Right hindlimb (tissue), 1 donor: ENCODE measurements around the gene GAL3ST1.

Source experiments
- DNase-seq: peaks from one replicate; pipeline ENCODE4 v3.0.0-alpha.2; 2018

Gene GAL3ST1

GRCh38 chr22:30531651-30532608 is 42.5 kb downstream of the GAL3ST1 start:
- DNase-seq: no peak

DNA sequence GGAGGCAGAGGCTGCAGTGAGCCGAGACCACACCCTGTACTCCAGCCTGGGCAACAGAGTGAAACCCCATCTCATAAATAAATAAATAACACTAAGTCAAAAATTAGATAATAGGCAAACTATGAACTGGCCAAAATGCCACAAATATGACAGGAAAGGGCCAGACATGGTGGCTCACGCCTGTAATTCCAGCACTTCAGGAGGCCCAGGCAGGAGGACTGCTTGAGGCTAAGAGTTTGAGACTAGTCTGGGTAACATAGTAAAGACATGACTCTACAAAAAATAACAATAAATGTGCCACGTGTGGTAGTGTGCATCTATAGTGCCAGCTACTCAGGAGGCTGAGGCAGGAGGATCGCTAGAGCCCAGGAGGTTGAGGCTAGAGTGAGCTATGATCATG is 47.8 kb downstream of the GAL3ST1 start:
- DNase-seq: no peak

DNA sequence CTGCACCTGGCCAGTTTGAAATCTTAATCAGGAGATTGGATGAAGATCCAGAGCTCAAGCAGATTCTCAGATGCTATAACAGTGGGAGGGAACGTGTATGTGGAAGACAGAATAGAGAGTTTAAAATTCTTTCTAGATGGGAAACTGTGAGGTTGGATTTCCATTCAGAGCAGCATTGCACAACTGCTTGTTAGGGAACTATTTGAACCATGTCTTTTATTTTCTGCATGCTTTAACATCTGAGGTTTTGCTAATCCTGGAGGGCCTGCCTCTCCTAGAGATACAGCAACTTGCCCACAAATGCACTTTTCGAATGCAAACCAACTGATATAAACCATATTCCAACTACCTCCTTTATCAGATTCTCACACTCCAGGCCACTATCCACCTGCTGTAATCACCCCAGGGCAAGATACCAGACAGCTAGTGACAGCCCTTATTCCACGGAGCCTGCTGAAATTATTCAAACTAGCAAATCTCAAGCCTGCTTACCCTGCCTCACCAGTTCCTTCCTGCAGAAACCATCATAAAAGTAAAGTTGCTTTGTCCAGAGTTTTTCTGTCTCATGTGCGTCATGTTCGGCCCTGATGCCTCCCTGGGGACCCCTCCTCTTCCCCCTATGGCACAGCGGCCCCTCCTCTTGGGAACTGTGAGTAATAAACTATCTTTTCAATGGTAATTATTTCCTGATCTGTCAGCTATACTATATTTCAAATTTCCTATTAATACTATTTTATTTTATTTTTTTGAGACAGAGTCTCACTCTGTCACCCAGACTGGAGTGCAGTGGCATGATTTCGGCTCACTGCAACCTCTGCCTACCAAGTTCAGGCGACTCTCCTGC is 50.6 kb downstream of the GAL3ST1 start:
- DNase-seq: no peak

DNA sequence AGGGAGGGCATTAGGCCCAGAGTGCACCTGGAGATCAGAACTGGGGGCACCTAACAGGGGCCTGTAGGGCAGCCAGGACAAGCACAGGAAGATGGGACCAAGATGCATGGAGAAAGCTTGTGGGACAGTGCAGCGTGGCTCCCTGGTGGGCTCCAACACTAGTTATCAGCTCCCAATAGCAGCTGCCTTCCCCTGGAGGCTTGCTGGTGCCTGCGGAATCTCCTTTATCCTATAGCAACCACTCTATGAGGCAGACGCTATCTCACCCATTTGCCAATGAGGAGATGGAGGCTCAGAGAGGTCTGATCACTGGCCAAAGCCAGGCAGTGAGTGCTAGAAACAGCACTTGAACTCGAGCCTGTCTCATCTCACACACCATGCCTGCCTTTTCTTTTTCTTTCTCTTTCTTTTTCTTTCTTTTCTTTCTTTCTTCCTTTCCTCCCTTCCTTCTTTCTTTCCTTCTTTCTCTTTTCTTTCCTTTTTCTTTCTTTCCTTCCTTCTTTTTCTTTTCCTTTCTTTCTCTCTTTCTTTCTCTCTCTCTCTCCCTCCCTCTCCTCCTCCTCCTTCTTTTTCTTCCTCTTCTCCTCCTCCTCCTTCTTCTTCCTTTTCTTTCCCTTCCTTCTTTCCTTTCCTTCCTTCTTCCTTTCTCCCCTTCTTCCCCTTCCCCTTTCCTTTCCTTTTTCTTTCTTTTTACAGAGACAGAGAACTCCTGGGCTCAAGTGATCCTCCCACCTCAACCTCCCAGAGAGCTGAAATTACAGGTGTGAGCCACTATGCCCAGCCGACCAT is 52.9 kb downstream of the GAL3ST1 start:
- DNase-seq: no peak

GRCh38 chr22:30519842-30520425 is 54.5 kb downstream of the GAL3ST1 start:
- no peak for DNase-seq

DNA sequence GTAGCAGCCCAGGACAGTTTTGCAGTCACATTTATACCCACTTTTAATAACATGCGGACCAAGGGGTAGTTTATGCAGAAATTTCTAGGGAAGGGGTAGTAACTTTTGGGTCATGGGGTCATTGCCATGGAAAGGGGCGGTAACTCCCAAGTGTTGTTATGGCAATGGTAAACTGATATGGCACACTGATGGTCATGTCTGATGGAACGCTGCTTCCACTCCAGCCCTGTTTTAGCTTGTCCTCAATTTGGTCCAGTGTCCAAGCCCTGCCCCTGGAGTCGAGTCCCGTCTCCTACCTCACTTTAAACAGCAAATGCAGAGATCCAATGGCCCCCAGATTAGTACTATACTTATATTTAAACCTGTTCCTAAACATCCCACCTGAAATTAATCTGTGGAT is 57.7 kb downstream of the GAL3ST1 start:
- DNase-seq: no peak

DNA sequence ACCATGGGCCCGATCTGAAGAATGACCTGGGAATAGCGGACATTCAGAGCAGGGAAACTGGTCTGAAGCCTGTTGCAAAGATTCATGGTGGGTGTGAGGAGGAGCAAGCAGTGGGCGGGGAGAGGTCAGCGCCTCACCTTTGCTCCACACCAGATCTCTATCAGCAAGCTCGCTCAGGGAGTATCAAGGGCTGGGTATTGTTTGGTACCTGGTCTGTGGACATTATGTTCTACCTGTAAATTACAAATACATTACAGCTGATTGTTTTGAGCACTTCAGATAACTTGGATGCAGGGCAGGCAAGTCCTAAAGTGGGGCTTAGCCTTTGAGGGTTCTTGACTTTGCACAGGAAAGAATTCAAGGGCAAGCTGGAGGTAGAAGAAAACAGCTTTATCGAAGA is 58.2 kb downstream of the GAL3ST1 start:
- no peak for DNase-seq

- DNase-seq: no peak
Measured at GRCh38 chr22:30514252-30514651, 60.2 kb downstream of the GAL3ST1 start.

DNA sequence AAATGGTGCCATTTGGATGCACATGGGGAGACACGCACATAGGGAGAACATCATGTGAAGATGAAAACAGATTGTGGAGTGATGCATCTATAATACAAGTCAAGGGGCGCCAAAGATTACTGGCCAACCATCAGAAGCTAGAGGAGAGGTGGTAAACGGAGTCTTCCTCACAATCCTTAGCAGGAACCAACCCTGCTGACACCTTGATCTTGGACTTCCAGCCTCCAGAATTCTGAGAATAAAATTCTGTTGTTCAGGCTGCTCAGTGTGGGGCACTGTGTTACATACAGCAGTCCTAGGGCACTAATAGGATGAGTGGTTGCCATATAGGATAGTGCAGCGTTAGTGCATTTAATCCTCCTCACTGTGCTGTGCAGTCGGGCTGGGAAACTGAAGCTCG is 61.0 kb downstream of the GAL3ST1 start:
- DNase-seq: no peak

DNA sequence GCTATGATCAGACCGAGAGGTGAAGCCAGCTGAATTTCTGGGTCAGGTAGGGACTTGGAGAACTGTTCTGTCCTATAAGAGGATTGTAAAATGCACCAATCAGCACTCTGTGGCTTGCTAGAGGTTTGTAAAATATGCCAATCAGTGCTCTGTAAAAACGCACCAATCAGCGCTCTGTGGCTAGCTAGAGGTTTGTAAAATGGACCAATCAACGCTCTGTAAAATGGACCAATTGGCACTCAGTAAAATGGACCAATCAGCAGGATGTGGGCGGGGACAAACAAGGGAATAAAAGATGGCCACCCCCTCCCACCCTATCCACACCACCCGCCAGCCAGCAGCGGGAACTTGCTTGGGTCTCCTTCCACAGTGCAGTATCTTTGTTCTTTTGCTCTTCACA is 62.6 kb downstream of the GAL3ST1 start:
- no peak for DNase-seq

DNA sequence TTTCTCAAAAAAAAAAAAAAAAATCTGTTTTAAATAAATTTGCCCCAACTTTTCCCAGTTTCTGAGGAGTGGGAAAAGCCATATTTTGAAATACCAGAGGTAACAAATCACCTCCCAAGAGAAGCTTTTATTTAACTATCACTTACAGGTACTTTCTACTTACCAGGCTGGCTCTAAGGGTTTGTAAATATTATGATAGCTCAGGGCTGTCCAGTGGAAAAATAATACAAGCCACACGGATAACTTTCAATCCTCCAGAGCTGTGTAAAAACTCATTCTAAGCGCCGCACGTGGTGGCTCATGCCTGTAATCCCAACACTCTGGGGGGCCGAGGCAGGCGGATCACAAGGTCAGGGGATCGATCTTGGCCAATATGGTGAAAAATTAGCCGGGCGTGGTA is 63.4 kb downstream of the GAL3ST1 start:
- no peak for DNase-seq

- DNase-seq: no peak
Measured at GRCh38 chr22:30508216-30508615, 66.2 kb downstream of the GAL3ST1 start.

DNA sequence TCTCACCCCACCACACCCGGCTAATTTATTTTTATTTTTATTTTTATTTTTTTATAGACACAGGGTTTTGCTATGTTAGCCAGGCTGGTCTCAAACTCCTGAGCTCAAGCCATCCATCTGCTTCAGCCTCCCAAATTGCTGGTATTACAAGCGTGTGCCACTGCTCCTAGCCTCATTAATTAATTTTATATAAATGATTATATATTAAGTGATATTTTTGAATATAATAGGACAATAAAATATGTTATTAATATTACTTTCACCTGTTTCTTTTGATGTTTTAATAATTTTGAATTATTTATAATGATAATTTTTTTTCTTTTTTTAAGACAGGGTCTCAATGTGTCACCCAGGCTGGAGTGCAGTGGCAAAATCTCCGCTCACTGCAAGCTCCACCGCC is 66.8 kb downstream of the GAL3ST1 start:
- no peak for DNase-seq

- DNase-seq: no peak
Measured at GRCh38 chr22:30506507-30506968, 67.9 kb downstream of the GAL3ST1 start.
